CD4-positive, alpha-beta T cell treated with Interleukin-4 for 1 hour (primary cell): Measurements from ENCODE around the gene TRHDE.

Source experiments
- DNase-seq, 2 donors: peaks; one replicate each; pipeline ENCODE4 v3.0.0-alpha.2; 2020 to 2022

The TRHDE gene

DNA sequence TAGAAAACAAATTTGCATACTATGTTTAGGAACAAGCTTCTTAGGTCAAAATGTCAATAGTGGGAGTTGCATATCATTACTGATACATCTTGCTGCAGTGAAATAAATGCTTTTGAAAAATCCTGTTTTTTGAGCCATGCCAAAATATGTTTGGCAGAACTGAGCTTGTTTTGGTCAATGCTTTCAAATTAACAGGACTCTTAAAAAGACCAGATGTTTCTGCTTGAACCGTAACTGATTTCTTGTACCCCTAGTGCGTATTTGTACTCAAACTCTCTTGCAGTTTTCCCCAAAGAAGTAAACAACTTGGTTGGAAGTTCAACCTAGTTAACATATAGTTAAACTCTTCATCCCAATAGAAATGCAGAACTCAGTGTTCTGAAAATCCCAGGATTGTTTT, 3.4 kb downstream of the TRHDE start:
- no peak for DNase-seq

DNA sequence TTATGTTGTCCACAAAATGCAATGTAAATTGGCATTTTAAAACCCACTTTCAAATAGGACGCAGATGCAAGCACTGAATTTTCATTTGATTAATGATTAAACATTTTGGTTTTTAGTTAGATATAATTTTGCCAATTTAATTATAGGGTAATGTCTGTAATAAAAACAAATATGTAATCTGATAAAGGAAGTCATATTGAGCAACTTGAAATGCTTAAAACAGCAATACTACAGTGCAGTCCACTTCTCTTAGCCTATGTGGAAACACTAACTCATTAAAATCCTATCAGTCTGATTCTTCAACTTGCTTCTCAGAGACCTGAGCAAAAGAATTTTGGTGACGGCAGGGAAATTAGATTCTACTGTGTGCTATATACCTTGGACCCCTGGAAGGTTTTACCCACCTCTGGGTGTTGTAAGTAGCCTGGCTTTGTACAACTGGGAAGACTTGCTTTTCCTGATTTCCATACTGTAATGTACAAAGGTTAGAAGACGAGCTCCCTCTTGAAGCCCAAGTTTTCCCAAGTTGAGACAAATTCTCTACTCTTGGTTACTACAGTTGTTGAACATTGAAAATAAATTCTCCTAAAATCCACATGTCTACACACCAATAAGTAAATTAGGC, 4.1 kb downstream of the TRHDE start:
- no peak for DNase-seq

DNA sequence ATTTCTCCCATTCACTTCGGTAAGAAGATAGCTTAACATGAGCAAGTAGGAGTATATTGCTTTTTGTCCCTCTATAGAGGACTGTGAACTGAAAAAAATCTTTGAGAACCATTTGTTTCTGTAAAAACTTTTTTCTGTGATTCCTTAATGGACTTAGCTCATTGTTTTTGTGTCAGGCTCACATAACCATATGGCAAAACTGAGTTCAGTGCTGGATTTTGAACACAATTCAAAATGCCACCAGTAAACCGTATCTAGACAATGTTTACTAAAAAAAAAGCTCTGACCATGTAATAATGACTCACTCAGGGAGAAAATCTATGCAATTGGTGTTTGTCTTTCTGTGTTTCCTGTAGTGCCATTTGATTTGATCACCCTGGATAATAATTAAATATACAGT, 5.2 kb downstream of the TRHDE start:
- no peak for DNase-seq

DNA sequence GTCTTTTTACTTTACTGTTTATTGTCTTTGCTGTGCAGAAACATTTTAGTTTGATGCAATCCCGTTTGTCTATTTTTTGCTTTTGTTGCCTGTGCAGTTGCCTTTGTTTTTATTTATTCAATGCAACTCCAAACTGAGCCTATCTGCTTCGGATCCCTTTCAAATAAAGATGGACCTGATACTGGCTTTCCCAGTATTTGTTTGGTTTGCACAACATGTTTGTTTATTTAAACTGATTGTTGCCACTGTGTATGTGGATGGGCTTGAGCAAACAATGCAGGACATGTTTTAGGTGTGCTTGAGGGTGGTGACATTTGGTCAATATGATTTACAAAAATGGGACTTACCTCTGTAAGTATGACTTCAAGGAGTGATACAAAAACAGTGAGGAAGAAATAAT, 6.7 kb downstream of the TRHDE start:
- no peak for DNase-seq

DNA sequence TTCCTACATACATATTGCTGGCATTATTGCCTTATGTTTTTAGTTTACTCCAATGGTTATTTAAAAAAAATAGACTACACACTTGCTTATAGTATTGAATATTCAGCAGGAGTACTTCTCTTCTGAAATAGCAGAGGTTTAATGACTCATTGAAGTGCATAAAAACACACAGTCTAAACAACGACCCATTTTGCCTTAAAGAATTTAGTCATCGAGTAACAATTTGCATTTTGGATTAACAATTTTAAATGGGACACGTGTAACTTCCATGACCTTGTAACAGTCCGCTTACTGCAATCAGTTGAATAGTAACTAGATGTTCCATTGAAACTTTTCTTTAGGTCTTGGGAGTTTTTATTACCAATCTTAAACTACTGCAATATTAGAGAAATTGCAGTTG, 9.0 kb downstream of the TRHDE start:
- no peak for DNase-seq

DNA sequence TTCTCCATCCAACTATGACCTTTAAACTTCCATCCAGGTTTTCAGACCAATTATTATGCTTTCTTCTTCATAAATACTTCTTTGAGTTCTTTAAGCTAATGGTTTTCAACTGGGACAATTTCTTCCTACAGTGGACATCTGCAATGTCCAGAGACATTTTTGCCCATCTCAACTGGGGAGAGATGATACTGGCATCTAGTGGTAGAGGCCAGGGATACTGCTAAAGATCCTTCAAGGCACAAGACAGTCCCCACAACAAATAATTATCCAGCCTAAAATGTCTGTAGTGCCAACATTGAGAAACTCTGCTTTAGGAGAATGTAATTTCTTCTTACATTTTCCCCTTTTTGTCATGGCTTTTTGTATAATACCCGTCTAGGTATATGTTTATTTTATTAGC, 10.6 kb downstream of the TRHDE start:
- no peak for DNase-seq

DNA sequence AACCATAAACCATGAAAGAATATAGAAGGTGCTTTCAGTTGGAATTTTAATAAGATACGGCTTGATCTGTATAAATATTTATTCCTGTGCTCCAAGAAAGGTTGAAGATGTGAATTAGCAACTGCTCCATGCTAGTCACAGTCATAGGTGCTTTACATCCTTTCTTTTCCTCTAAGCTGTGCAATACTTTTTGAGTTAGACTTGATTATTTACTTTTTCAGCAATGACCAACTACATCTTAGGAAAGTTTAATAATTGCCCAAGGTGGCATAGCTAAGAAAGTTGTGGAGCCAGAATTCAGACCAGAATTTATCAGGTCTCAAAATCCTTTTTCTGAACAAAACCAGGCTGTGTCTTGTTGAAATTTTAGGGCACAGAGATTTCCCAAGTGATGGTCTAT, 13.7 kb downstream of the TRHDE start:
- DNase-seq = no peak

DNA sequence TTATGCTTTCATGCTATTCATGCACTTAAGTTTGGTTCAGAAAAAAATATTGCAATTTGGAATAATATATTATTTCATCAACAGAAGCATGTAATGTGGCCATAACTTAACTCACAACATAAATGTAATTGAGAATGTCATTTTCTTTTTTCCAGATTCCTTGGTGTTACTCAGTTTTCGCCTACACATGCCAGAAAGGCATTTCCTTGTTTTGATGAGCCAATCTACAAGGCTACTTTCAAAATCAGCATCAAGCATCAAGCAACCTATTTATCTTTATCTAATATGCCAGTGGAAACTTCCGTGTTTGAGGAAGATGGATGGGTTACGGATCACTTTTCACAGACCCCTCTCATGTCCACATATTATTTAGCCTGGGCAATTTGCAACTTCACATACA, 14.4 kb downstream of the TRHDE start:
- no peak for DNase-seq

DNA sequence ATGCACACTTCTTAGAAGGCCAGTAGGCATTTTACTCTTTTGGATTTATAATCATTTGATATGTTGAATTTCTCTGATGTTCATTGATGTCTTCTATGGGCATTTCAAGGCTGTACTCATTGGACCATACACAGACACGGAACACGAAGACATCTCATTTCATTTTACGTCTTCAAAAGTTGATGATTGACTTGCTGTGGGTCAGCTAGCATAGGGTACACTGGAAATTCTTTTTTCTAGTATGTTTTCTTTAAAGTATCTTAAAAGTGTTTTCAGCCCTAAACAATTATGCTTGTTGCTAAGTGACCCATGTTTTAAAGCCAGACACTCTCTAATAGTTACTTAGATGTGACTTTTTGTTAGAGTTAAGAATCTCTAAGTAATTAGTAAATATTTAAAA, 16.3 kb downstream of the TRHDE start:
- DNase-seq = no peak

DNA sequence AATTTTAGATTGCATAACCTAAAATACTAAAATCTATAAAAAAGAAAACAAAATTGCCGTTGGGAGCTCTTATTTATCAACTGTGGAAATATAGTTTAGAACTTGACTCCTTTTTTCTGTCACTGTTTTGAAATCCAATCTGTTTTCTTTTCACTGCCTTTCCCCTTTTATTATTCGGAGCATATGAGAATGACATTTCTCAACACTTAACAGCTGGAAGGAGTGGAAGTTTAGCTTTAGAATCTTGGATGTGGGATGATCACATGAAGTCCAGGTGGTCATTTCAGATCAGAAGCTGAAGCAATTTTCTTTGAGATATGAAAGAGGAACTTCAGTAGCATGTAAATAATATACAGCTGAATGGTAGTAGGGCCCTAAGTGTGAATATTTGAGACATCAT, 16.7 kb downstream of the TRHDE start:
- no peak for DNase-seq

DNA sequence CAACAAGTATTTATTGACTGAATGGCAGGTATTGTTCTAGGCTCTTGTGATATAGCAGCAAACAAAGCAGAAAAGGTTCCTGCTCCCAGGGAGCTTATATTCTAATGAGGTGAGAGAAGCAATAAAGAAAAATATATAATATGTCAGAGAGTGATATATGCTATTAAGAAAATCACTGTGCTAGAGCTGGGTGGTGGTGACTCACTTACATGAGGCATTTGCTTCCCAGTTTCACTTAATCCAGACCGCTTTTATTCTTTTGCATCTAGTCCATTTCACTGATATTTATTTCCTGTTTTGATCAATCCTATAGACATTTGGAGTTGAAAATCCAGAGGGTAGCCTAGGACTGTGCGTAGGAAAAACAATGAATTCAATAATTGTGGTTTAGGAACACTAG, 17.5 kb downstream of the TRHDE start:
- DNase-seq = no peak

DNA sequence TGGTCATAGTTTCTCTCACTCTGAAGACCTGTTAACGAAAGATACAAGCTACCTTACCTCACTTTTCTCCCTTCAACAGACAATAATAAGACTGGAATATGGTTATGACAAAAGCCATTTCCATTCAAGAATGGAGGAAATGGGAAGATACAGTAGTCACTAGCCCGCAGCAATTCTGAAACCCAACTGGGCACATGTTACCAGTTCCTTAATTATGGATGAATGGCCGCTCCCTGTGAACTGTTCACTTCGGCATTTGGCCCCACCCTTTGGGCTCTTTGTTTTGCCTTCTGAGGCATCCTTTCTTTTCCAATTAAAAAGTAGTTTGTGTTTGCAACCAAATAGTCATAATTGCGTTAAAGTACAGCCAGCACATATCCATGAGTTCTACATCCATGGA, 19.0 kb downstream of the TRHDE start:
- no peak for DNase-seq

DNA sequence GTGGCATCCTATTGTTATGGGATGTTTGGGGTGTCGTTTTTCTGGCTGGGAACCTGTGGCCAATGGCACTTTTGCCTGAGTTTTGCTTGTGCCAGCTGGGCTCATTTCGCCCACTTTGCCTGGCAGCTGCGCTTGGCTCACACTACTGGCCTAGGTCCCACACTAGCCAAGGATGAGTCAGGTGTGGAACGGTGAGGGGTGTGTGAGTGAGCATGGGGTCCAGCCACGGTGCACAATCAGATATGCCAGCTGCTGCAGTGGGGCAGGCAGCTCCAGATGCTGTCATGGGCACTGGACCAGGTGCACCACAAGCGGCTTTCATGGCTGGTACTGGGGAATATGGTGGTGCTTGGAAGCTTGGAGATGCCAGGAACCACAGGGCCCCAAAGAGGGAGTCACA, 21.5 kb downstream of the TRHDE start:
- DNase-seq = no peak

DNA sequence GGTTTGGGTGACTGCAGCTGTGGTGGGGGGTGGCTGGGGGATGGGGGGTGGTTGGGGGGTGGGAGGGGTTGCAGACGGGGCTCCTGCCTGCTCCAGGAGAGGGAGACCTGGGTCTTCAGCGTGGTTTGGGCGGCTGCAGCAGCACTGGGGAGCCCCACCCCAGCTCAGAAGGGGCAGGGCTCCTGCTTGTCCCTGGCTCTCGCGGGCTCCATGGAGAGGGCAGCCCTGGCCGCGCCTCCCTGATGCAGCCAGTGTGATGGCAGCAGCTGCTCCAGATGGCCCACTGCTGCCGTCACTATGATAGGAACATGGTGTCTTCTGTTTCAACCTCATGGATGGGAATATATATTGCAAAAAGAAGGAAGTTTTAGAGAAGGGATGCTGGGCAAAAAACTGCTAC, 22.9 kb downstream of the TRHDE start:
- DNase-seq = no peak

DNA sequence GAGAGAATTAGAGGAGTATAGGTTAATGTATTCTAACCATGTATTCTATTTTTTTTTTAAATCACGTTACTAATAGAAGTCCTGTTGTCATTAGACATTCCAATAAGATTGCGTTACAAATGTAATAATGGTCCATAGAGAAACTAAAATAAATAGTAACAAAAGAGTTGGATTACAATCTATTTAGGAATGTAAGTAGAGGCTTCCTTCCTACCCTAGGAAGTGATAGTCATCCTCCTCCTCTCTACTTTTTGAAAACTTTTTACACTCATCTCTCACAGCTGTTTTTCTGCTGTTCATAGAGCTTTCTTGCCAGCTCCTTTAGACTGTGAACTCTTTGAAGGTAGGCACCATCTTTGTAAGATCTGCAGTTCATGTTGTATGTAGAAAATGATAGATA, 23.6 kb downstream of the TRHDE start:
- DNase-seq = no peak

DNA sequence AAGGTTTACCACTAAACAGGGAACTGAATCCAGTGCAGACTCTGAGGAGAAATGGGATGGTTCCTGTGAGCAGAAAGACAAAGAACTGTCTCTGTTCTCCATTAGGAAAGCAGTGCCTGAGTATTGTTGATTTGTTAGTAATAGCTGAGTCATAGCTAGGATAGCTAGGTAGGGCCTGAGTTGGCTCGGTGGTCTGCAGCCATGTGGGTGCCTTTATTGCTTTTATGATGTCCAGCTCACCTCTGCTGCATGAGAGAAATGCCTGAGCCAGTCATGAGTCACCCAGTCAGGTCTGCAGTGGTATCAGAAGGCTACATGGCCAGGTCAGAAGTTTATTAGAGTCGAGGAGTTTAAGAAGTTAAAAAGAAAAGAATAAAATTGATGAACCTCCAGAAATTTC, 24.2 kb downstream of the TRHDE start:
- no peak for DNase-seq

DNA sequence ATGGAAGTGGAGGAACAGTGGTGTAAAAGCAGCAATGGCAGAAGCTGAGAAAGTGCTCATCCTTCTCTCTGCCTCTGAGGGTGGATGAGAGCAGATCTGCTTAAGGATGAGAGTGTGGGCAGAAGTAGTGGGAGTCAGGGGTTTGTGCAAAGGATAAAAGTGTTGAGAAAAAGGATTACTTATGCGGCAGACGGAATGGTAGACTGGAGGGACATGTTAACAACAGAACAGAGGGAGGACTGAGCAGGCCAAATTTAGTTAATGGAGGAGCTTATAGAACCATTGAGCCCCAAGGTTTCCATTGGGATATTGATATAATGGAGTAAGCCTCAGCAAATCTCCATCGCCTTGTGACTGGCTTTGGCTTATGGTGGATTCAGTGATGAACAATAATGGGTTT, 25.5 kb downstream of the TRHDE start:
- DNase-seq = no peak

DNA sequence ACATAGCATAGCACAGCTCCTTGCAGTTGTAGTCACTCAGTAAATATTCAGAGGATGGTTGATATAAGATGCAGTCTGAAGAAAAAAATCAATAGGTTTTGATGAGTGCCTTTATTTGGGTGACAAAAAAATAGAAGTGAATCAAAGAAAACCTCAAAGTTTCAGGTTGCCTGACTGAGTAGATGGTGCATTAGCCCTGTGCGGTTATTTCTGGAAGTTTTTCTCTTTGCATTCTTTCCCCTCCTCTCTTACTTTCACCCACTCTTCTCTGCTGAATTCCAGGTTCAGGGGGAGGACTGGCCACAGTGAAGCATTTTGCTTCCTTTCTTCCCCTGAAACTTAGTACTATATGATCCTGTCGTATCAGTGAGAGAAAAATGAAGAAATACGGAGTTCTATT, 28.6 kb downstream of the TRHDE start:
- DNase-seq = no peak

DNA sequence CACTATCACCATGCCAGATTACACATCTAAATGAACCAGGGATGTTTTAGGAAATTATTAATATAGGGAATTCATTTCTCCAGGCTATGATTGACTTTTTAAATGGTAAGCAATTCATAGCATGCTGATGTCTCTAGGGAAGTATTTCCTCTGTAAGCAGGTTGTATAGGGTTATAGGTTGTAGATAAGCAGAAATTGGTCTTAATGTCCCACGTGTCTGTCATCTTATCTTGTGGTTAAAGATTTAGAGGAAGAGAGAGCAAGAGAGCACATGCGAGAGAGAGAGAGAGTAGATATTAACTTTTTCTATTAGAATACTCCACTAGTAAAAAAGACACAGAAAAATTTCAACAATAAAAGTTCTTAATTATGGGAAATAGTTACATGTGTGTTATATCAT, 32.6 kb downstream of the TRHDE start:
- no peak for DNase-seq

DNA sequence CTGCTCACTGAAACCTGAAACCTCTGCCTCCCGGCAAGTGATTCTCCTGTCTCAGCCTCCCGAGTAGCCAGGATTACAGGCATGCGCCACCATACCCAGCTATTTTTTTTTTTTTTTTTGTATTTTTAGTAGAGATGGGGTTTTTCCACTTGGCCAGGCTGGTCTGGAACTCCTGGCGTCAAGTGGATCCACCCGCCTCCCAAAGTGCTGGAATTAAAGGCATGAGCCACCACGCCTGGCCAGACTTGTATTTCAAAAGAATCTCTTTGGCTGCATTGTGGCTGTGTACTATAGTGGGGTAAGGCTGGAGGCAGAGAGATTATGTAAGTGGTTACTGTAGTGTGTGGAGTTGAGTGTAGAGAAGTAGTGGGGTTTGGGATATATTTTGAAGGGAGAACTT, 35.1 kb downstream of the TRHDE start:
- DNase-seq = no peak

DNA sequence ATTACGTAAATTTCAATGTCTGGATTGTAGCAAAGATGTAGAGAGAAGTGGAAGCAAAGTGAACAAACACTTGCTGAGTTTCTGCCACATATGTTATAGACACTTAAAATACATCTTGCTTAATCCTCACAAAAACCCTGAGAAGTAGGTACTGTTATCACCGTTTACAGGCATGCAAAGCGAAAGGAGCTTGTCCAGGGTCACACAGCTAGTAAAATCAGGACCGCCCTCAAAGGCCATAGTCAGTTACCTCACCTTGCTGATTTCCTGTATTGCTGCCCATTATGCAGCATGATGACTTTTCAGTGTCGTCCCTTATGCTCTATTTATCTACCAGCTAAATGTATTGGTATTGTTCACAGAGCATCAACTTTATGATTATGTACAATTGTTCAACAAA, 39.8 kb downstream of the TRHDE start:
- no peak for DNase-seq

DNA sequence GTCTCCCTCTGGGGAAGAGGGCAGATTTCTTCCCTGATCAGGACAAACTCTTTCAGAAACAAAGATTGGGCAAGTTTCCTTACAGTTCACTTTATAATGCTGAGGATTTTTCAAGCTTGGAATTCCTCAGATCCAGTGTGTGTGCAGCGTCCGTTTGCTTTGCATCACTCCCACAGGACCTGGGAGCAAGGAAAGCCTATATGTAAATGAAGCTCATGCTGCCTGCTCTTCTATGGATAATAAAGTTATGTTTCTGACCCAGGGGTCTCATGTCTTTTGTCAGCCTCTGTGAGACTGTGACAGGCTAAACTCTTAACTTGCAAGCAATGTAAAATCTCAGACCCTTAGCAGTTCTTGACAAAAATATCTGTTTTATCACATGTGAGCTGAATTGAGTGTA, 41.6 kb downstream of the TRHDE start:
- DNase-seq = no peak

DNA sequence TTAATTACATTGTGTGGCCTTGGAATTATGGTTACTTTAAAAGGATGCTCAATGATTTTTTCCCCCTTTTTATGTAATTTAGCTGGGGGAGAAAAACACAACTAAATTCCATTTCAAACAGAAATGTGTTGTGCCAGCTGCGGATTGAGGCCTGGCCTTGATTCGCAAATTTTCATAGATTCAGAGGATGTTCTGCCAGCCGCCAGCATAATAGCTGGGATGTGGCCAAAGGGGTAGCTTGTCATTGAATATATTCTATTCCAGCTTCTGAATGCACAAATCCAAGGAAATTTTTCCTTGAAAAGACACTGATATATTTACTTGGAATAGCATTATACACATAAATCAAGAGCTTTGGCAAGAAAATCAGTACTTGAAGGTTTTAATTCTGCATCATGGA, 43.7 kb downstream of the TRHDE start:
- DNase-seq = no peak

DNA sequence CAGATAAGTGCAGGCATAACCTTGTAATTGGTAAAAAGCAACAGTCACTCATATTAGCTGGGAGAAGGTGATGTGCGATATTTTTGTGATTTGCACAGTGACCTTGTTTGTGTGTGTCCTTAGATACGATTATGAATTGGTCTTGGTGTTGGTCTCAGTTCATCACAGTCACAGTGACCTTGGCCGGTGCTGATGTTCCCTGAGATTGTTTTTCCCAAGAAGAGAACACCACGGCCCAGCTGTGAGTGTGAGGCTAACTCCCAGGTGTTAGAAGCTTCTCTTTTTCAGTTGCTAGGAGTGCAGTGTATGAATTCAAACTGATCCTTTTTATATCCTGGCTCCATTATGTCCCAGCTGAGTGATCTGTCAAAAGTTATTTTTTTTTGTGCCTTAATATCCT, 46.2 kb downstream of the TRHDE start:
- DNase-seq = no peak

DNA sequence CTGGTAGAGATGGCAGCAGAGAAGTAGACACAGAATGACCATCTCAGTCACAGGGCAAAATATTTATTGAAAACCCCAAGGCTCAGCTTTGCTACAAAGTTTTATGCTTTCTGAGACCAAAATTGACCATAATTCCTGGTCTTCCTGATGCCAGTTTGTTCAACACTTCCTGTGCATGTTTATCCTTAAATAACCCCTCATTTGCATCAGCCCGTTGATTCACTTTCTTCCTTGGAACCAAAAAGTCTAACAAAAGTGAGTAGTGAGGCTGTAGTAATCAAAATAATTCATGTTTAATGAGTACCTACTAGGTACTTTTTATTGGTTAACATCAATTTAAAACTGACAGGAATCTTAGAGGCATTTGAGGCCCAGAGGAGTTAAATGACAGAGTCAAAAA, 51.7 kb downstream of the TRHDE start:
- no peak for DNase-seq

DNA sequence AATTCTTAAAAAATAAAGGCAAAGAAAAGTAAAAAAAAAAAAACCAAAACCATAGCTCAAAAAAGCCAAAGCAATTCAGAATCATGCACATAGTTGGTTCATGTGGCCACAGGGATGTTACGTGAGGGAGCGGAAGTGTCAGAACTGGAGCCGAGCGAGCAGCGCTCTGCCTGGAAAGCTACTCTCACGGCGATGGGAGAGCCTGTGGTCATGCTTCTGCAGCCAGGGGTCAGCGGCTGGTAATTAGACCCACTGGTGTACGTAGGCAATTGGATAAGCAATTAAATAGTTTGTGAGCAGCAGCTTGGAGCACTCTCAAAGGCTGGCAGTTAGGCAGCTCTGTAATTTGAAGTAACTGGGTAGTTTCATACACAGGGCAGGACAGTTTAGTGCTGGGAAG, 58.1 kb downstream of the TRHDE start:
- no peak for DNase-seq
